Keratinocyte (primary cell): Measurements from ENCODE around the gene ARL5A. TPM values are rescaled to one million over a fixed set of nuclear protein-coding genes. Genes with fewer than 3 reads are reported as not detected.

Experiments used
- DNase-seq: peaks from one replicate; pipeline ENCODE4 v3.0.0-alpha.2; 2011; ENCODE audit warnings: low read depth, missing footprints, low spot score
- FAIRE-seq: peaks from 2 replicates; lab custom pipeline; 2011; peaks lifted over from hg19 to GRCh38; lab: Jason Lieb, UNC
- H2AFZ ChIP-seq: 2 replicates; pipeline ENCODE4 v1.6.0; 2012; ENCODE audit warnings: low read length, control low read depth, inconsistent platforms; ENCODE audit not compliant: control insufficient read depth
- H3K27ac ChIP-seq: 2 replicates; pipeline ENCODE4 v1.5.1; 2011; ENCODE audit warnings: low read length; ENCODE audit not compliant: control insufficient read depth, insufficient read depth
- H3K27me3 ChIP-seq: 3 replicates; pipeline ENCODE4 v1.6.0; 2011; ENCODE audit warnings: low read length; ENCODE audit not compliant: control insufficient read depth, insufficient read depth; ENCODE audit errors: extremely low read depth
- H3K36me3 ChIP-seq, 2 experiments: 2 replicates in 1 of 2; 3 replicates in 1 of 2; pipeline ENCODE4 v1.5.1; 2011; ENCODE audit warnings: low read length in 2 of 2, mild to moderate bottlenecking in 1 of 2; ENCODE audit not compliant: control insufficient read depth in 2 of 2, insufficient read depth in 2 of 2; ENCODE audit errors: extremely low read depth in 1 of 2
- H3K4me1 ChIP-seq: 3 replicates; pipeline ENCODE4 v1.5.1; 2011; ENCODE audit warnings: low read length; ENCODE audit not compliant: control insufficient read depth, insufficient read depth; ENCODE audit errors: extremely low read depth
- H3K4me2 ChIP-seq: 3 replicates; pipeline ENCODE4 v1.6.0; 2011; ENCODE audit warnings: low read depth, low read length; ENCODE audit not compliant: control insufficient read depth, insufficient read depth; ENCODE audit errors: extremely low read depth
- H3K4me3 ChIP-seq, 3 experiments: fragments of 200-600 bp in 1 of 3; sonication (generic) in 1 of 3; 2 replicates in 2 of 3; 3 replicates in 1 of 3; pipeline ENCODE4 v1.5.1; 2011 to 2016; ENCODE audit warnings: low read length in 3 of 3, mild to moderate bottlenecking in 3 of 3, control low read depth in 2 of 3, inconsistent platforms in 1 of 3, low read depth in 1 of 3, mixed read lengths in 1 of 3, mixed run types in 1 of 3, moderate library complexity in 1 of 3; ENCODE audit not compliant: control insufficient read depth in 2 of 3, insufficient read depth in 2 of 3; ENCODE audit errors: extremely low read depth in 1 of 3
- H3K79me2 ChIP-seq: 2 replicates; pipeline ENCODE4 v1.6.0; 2012; ENCODE audit warnings: low read length; ENCODE audit not compliant: control insufficient read depth, insufficient read depth
- H3K9ac ChIP-seq: 3 replicates; pipeline ENCODE4 v1.6.0; 2011; ENCODE audit warnings: low read length; ENCODE audit not compliant: control insufficient read depth, insufficient read depth; ENCODE audit errors: extremely low read depth
- H3K9me1 ChIP-seq: 3 replicates; pipeline ENCODE4 v1.6.0; 2011; ENCODE audit warnings: low read length; ENCODE audit not compliant: control insufficient read depth, insufficient read depth; ENCODE audit errors: extremely low read depth
- H3K9me3 ChIP-seq: 2 replicates; pipeline ENCODE4 v1.5.1; 2012; ENCODE audit warnings: low read depth, low read length; ENCODE audit not compliant: control insufficient read depth
- H4K20me1 ChIP-seq: 3 replicates; pipeline ENCODE4 v1.6.0; 2011; ENCODE audit warnings: low read length; ENCODE audit not compliant: control insufficient read depth, insufficient read depth; ENCODE audit errors: extremely low read depth
- EZH2 ChIP-seq: IDR thresholded peaks from one replicate; pipeline ENCODE4 v1.6.1; 2012; ENCODE audit warnings: inconsistent platforms, mild to moderate bottlenecking, low read length, moderate library complexity
- dilution Hi-C: fragments of 300-500 bp; cut with MboI; formaldehyde crosslinking; loops from one replicate; pipeline ENCODE4 v1.7.0; 2020; ENCODE audit warnings: low sequenced_read_pairs; ENCODE audit not compliant: extremely low pct_ligation_motif_present
- polyA plus RNA-seq, 5 experiments: library from polyadenylated mRNA; depleted of rRNA in 3 of 5; stranded (reverse) in 3 of 5; stranded (forward) in 1 of 5; unstranded in 1 of 5; fragments of >200 nt; gene quantifications; 1 replicate in 1 of 5; 2 replicates in 3 of 5; 3 replicates in 1 of 5; pipeline versions ENCODE4 v1.2.1 to v1.2.3, GENCODE V29; 2011 to 2012; ENCODE audit warnings: missing spikeins in 2 of 5, low read depth in 1 of 5, low replicate concordance in 1 of 5
- TF ChIP-seq, protein P1 (sequence below), 3 experiments: IDR thresholded peaks in 1 of 3; conservative IDR thresholded peaks in 1 of 3; optimal IDR thresholded peaks in 1 of 3; 2 replicates in 2 of 3; 3 replicates in 1 of 3; pipeline versions ENCODE3 to v1.5.1; 2011; ENCODE audit warnings: low read length in 3 of 3, mild to moderate bottlenecking in 3 of 3, moderate library complexity in 2 of 3, control low read depth in 1 of 3, inconsistent platforms in 1 of 3; ENCODE audit not compliant: insufficient read depth in 2 of 3; ENCODE audit errors: extremely low read depth in 1 of 3

ARL5A gene
- polyA plus RNA-seq, 1 donor (not counting 4 experiments of a cell fraction or from before 2014, with no cell fraction given): 25.5 TPM

DNA sequence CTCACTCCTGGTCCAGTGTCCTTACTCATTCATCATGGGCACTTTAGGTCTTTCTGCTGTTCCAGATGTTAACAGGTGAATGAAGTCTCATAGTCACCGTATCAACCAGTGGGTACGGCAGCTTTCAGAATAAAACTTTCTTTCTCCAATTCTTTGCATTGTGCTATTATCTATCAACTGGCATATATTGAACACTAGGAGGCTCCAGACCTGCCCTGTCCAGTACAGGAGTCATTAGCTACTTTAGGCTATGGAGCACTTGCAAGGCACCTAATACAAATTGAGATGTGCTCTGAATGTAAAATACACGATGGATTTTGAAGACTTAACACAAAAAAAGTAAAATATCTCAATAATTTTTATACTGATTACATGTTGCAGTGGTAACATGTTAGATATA is 50.7 kb downstream of the ARL5A start:
- no peak for FAIRE-seq

DNA sequence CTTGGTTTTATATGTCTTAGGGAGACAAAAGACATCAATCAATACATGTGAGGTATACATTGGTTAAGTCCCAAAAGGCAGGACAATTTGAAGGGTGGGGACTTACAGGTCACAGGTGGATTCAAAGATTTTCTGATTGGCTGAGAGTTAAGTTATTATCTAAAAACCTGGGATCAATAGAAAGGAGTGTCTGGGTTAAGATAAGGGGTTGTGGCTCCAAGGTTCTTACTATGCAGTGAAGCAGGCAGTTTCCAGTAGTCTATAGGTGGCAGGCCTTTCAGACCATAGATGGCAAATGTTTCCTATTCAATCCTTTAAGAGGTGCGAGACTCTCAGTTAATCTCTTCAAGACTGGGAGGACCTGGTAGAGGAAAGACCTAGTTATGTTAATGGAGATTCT is 51.9 kb downstream of the ARL5A start:
- Histone ChIP-seq H3K36me3 (peaks cover 0 to 3% of the 10 kb centered on the region in 2 experiments), H3K4me2 (no peak overlapping the region), H3K9me1 (no peaks in the 10 kb centered on the region), H3K27ac (no peak overlapping the region), H3K79me2 (no peaks in the 10 kb centered on the region), H3K27me3 (no peaks in the 10 kb centered on the region), H3K9ac (no peak overlapping the region), H4K20me1 (no peaks in the 10 kb centered on the region), H3K9me3 (no peaks in the 10 kb centered on the region), H3K4me3 (no peak overlapping the region), H3K4me1 (peaks cover 4% of the 10 kb centered on the region), H2AFZ (no peak overlapping the region)
- FAIRE-seq (peak; percentile 5), DNase-seq (no peak)
- dilution Hi-C loops: no loop called here
- TF ChIP-seq, protein P1, sequence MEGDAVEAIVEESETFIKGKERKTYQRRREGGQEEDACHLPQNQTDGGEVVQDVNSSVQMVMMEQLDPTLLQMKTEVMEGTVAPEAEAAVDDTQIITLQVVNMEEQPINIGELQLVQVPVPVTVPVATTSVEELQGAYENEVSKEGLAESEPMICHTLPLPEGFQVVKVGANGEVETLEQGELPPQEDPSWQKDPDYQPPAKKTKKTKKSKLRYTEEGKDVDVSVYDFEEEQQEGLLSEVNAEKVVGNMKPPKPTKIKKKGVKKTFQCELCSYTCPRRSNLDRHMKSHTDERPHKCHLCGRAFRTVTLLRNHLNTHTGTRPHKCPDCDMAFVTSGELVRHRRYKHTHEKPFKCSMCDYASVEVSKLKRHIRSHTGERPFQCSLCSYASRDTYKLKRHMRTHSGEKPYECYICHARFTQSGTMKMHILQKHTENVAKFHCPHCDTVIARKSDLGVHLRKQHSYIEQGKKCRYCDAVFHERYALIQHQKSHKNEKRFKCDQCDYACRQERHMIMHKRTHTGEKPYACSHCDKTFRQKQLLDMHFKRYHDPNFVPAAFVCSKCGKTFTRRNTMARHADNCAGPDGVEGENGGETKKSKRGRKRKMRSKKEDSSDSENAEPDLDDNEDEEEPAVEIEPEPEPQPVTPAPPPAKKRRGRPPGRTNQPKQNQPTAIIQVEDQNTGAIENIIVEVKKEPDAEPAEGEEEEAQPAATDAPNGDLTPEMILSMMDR (optimal IDR thresholded peaks at IDR 0.05 in 1 of 3, IDR thresholded peaks at IDR 0.05 in 1 of 3, conservative IDR thresholded peaks at IDR 0.05 in 1 of 3; ENCODE audit: extremely low read depth in 1 of 3, insufficient read depth in 2 of 3, low read length in 3 of 3): no peak
- TF ChIP-seq EZH2: no peak

More for the DNA sequence above, 50.7 kb downstream of the ARL5A start:
- dilution Hi-C loops: no loop called here
- Histone ChIP-seq H3K27me3 (no peaks in the 10 kb centered on the region), H3K9me3 (no peaks in the 10 kb centered on the region), H3K27ac (no peak overlapping the region), H2AFZ (no peak overlapping the region), H3K79me2 (no peaks in the 10 kb centered on the region), H4K20me1 (no peaks in the 10 kb centered on the region), H3K4me3 (no peak overlapping the region), H3K36me3 (peaks cover 0 to 7% of the 10 kb centered on the region in 2 experiments), H3K9me1 (no peaks in the 10 kb centered on the region), H3K4me1 (peaks cover 4% of the 10 kb centered on the region), H3K4me2 (no peak overlapping the region), H3K9ac (no peak overlapping the region)
- TF ChIP-seq, protein P1 (optimal IDR thresholded peaks at IDR 0.05 in 1 of 3, IDR thresholded peaks at IDR 0.05 in 1 of 3, conservative IDR thresholded peaks at IDR 0.05 in 1 of 3; ENCODE audit: extremely low read depth in 1 of 3, insufficient read depth in 2 of 3, low read length in 3 of 3): peak in 1 of 3 experiments; percentile 13
- TF ChIP-seq EZH2: no peak
- no peak for DNase-seq
